HepG2 (cell line): ENCODE data around the gene TSN.

Experiments used
- SUZ12 ChIP-seq: fragments of 150-350 bp; IDR thresholded peaks from 2 replicates; pipeline ENCODE4 v1.6.1; 2014; ENCODE audit warnings: low read depth, low read length
- TEAD2 ChIP-seq: sonication (generic); formaldehyde crosslinking; IDR thresholded peaks from 2 replicates; pipeline ENCODE4 v1.9.0; 2021; ENCODE audit warnings: missing genetic modification reagents
- ZBTB26 ChIP-seq: IDR thresholded peaks from 2 replicates; pipeline ENCODE4 v1.6.1; 2016; ENCODE audit warnings: missing compliant biosample characterization, missing genetic modification reagents, borderline replicate concordance
- ZNF121 ChIP-seq: sonication (generic); formaldehyde crosslinking; IDR thresholded peaks from 2 replicates; pipeline ENCODE4 v1.5.0; 2020; ENCODE audit warnings: mild to moderate bottlenecking, missing genetic modification reagents
- ZNF883 ChIP-seq: sonication (generic); formaldehyde crosslinking; IDR thresholded peaks from 2 replicates; pipeline ENCODE4 v1.5.1; 2020; ENCODE audit warnings: mild to moderate bottlenecking, missing genetic modification reagents; ENCODE audit errors: not compliant biosample characterization

GRCh38 chr2:121804340-121804739, 48.9 kb downstream of the TSN start:
- TF ChIP-seq ZBTB26 (CRISPR knock-in tag): no peak
- no peak for TF ChIP-seq SUZ12
- TF ChIP-seq TEAD2 (CRISPR knock-in tag): no peak
- no peak for TF ChIP-seq ZNF121 (CRISPR knock-in tag)
- no peak for TF ChIP-seq ZNF883 (CRISPR knock-in tag)
